Pancreas (tissue), 10 donors: ENCODE results near the gene ALPK3. TPM values are rescaled to one million over a fixed set of nuclear protein-coding genes. Genes with fewer than 3 reads are reported as not detected.

Source experiments
- ATAC-seq, 4 donors: fragments of 200-7000 bp; cut with Tn5 transposase; one replicate each; pipeline versions ENCODE4 v1.8.0 to v1.9.1; 2020; ENCODE audit warnings: mild to moderate bottlenecking in 4 of 4, moderate library complexity in 4 of 4
- DNase-seq, 6 donors: peaks; one replicate each; pipeline ENCODE4 v3.0.0-alpha.2; 2020
- FAIRE-seq: peaks from 2 replicates; lab custom pipeline; 2012; peaks lifted over from hg19 to GRCh38; lab: Jason Lieb, UNC
- H3K27ac ChIP-seq, 4 donors: fragments of 200-600 bp; sonication (generic); 1 replicate in 3 of 4; 2 replicates in 1 of 4; pipeline versions ENCODE4 v1.5.0 to v1.8.0; 2020
- H3K27me3 ChIP-seq, 4 donors: fragments of 200-600 bp; one replicate each; pipeline ENCODE4 v1.8.0; 2021
- H3K36me3 ChIP-seq, 3 donors: fragments of 200-600 bp; sonication (generic) in 1 of 3; one replicate each; pipeline versions ENCODE4 v1.5.0 to v1.8.0; 2020 to 2021
- H3K4me1 ChIP-seq, 3 donors: fragments of 200-600 bp; one replicate each; pipeline ENCODE4 v1.8.0; 2021
- H3K4me3 ChIP-seq, 4 donors: fragments of 200-600 bp; sonication (generic) in 2 of 4; one replicate each; pipeline versions ENCODE4 v1.5.0 to v1.8.0; 2020 to 2021
- H3K9me3 ChIP-seq, 4 donors: fragments of 200-600 bp; one replicate each; pipeline ENCODE4 v1.8.0; 2021
- WGBS, 2 donors: extraction: QIAGEN DNeasy Blood & Tissue Kit; methylation state at CpG; one replicate each; pipeline ENCODE4 v1.1.7; 2013; 5-methylcytosine and 5-hydroxymethylcytosine counted together
- intact Hi-C, 3 donors: fragments of 100-400 bp; cut with DNase I; formaldehyde crosslinking; loops; one replicate each; pipeline versions ENCODE4 v1.11.1 to v1.14.2; 2022
- polyA plus RNA-seq, 2 donors: library from polyadenylated mRNA; stranded (reverse); fragments of 200-250 nt; gene quantifications; one replicate each; pipeline ENCODE4 v1.2.3, GENCODE V29; 2013
- total RNA-seq, 6 donors: library from RNA; stranded (reverse); fragmentation: NEBNext Ultra II Directional in 4 of 6; extraction: Animal tissue kit (Norgen Biotek cat#: 25700) in 4 of 6; gene quantifications; one replicate each; pipeline versions ENCODE4 v1.2.1 to v1.2.4, GENCODE V29; 2021 to 2023
- TF ChIP-seq, protein P1 (sequence below), 4 donors: fragments of 200-600 bp; sonication (generic) in 3 of 4; IDR thresholded peaks; one replicate each; pipeline versions ENCODE4 v1.5.0 to v1.8.0; 2021; ENCODE audit warnings: antibody characterized with exemption in 4 of 4
- donor health status: healthy with polysubstance abuse.
- donor health status: DM: no; HTN: no; CAD: no; lungs with moderate emphysema.
- donor health status: DM: no; HTN: no; CAD: no.
- donor health status: control.
- donor health status: control.
- donor health status: Bipolar disorder and iron deficiency.
- donor health status: DM: yes; HTN: yes; CAD: no.
- donor health status: DM: no; HTN: no; CAD: no.
- donor health status: DM: no; HTN: no; CAD: no.
- donor health status: DM: yes; HTN: yes; CAD: no.

ALPK3 gene
- total and polyA plus RNA-seq, 8 donors: 3.2 to 23.7 (median 9.3) TPM

DNA sequence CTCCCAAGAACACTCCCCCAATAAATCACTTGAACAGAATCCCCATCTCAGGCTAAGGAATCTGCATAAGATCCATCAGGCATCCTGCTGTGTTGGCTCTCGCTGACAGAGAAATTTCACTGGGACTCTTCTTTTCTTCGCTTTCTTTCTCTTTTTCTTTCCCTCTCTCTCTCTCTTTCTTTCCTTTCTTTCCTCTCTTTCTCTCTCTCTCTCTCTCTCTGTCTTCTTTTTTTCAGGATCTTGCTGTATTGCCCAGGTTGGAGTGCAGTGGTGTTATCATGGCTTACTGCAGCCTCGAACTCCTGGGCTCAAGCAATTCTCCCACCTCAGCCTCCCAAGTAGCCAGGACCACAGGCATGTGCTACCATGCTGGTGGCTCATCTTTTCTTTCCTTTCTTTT is 62.9 kb downstream of the ALPK3 start:
- Histone ChIP-seq H3K9me3 (no peaks in the 10 kb centered on the region), H3K27ac (no peak overlapping the region), H3K4me3 (no peak overlapping the region), H3K36me3 (no peaks in the 10 kb centered on the region), H3K27me3 (no peaks in the 10 kb centered on the region), H3K4me1 (peaks cover 0 to 3% (median 0%) of the 10 kb centered on the region in 3 donors)
- ATAC-seq: no peak
- 66 to 81% methylated on average over 3 of the region's 3 CpGs for WGBS, 2 donors
- no peak for FAIRE-seq
- TF ChIP-seq, protein P1, sequence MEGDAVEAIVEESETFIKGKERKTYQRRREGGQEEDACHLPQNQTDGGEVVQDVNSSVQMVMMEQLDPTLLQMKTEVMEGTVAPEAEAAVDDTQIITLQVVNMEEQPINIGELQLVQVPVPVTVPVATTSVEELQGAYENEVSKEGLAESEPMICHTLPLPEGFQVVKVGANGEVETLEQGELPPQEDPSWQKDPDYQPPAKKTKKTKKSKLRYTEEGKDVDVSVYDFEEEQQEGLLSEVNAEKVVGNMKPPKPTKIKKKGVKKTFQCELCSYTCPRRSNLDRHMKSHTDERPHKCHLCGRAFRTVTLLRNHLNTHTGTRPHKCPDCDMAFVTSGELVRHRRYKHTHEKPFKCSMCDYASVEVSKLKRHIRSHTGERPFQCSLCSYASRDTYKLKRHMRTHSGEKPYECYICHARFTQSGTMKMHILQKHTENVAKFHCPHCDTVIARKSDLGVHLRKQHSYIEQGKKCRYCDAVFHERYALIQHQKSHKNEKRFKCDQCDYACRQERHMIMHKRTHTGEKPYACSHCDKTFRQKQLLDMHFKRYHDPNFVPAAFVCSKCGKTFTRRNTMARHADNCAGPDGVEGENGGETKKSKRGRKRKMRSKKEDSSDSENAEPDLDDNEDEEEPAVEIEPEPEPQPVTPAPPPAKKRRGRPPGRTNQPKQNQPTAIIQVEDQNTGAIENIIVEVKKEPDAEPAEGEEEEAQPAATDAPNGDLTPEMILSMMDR (IDR thresholded peaks at IDR 0.05): no peak
- intact Hi-C loops: loop anchor here in 1 of 3 donors (5.0 kb wide), 1 partner anchor 58 kb away; no protein-coding TSS in a partner anchor
- no peak for DNase-seq

DNA sequence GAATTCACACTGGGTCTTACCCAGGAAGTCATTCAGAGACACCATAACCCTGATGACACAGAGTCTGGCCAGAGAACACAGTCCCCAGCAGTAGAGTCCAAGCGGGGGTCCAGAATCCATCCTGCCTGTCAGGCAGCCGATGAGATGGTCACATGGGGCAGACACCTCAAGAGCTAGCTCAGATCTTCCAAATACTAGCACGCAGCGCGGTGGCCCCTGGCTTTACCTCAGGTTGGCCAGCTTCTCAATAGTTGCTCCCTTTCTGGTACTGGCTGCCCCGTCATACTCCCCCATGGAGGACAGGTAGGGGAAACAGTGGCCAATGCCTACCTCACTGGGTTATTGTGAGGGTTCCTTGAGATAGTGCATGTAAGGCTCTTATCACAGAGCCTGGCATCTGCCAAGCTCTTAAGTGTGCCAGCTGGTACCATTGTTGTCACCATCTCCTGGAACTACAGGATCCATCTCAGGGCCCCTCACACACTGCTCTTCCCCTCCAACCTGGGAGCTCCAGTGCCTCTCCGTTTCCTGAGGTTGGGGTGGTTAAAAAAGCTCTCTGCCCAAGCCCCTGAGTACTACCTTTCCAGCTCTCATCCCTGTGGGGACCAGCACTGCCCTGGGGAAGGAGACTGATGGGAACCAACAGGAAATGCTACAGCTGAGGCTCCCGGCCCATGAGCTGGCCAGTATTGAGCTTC is 63.8 kb downstream of the ALPK3 start:
- 66 to 84% methylated on average over 8 of the region's 8 CpGs for WGBS, 2 donors
- Histone ChIP-seq H3K27me3 (no peaks in the 10 kb centered on the region), H3K27ac (no peak overlapping the region), H3K4me3 (no peak overlapping the region), H3K36me3 (no peaks in the 10 kb centered on the region), H3K4me1 (peaks cover 0 to 3% (median 0%) of the 10 kb centered on the region in 3 donors), H3K9me3 (no peaks in the 10 kb centered on the region)
- TF ChIP-seq, protein P1 (IDR thresholded peaks at IDR 0.05): no peak
- ATAC-seq: no peak
- DNase-seq: no peak
- FAIRE-seq: no peak
- intact Hi-C loops: loop anchor here in 1 of 3 donors (5.0 kb wide), 1 partner anchor 59 kb away; no protein-coding TSS in a partner anchor

DNA sequence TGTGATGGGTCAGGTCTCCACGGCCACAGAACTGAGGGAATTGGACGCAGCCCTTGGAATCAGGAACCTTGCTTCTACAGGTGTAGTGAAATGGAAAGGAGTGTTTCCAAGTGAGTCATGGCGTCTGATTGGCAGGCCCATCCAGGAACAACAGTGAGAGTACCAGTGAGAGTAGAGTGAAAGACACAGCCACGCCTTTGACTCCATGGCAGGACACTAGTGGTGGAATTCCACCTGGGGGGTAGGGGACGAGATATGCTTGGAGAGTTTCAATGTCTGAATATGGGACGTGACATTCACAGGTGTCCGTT is 64.3 kb downstream of the ALPK3 start:
- intact Hi-C loops: loop anchor here in 1 of 3 donors (5.0 kb wide), 1 partner anchor 59 kb away; no protein-coding TSS in a partner anchor
- Histone ChIP-seq H3K9me3 (no peaks in the 10 kb centered on the region), H3K4me1 (peaks cover 0 to 3% (median 0%) of the 10 kb centered on the region in 3 donors), H3K4me3 (no peak overlapping the region), H3K36me3 (no peaks in the 10 kb centered on the region), H3K27me3 (no peaks in the 10 kb centered on the region), H3K27ac (no peak overlapping the region)
- 63 to 76% methylated on average over 7 of the region's 7 CpGs for WGBS, 2 donors
- FAIRE-seq (no peak), DNase-seq (no peak), ATAC-seq (no peak)
- TF ChIP-seq, protein P1 (IDR thresholded peaks at IDR 0.05): no peak

DNA sequence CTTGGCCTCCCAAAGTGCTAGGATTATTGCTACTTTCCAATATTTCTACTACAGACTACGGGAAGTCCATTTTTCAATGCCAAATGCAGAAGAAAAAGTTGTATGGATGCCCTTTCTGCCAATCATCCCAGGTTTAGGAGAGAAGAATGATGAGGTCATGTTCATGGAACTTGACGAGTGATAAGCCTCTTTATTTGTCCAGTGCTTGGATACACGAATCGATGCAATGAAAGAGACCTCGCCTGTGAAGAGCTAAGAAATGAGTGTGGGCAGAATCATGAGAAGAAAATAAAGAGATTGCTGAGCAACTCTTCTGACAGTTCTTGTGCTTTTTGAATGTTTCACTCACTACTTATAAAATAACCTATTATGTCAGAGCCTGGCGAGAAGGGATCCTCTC is 66.3 kb downstream of the ALPK3 start:
- ATAC-seq (peak; percentile 26 to 61 (median 59)), DNase-seq (no peak), FAIRE-seq (no peak)
- Histone ChIP-seq H3K36me3 (no peaks in the 10 kb centered on the region), H3K27me3 (no peaks in the 10 kb centered on the region), H3K4me3 (no peak overlapping the region), H3K4me1 (peaks cover 0 to 3% (median 0%) of the 10 kb centered on the region in 3 donors), H3K9me3 (no peaks in the 10 kb centered on the region), H3K27ac (peak overlapping the region in 3 of 4 donors; percentile 52 to 80 (median 69))
- intact Hi-C loops: loop anchor here in 1 of 3 donors (5.0 kb wide), 1 partner anchor 61 kb away; no protein-coding TSS in a partner anchor
- WGBS, 2 donors: 29 to 36% methylated on average over 6 of the region's 6 CpGs
- TF ChIP-seq, protein P1 (IDR thresholded peaks at IDR 0.05): no peak
